Nucleus accumbens (tissue), 56 donors: Measurements from ENCODE around the gene LIMA1.
A peak's percentile ranks its signal among the peaks of the same experiment; 100 is the strongest.
"Not testable (repeated sequence)": the region's sequence is repeated elsewhere in the genome, so short reads cannot be mapped to it uniquely, and the experiment has no call there.

Experiments
- DNase-seq, 56 donors: peaks; one replicate each; lab custom pipeline; 2025; lab: John Stamatoyannopoulos, UW

The LIMA1 gene

DNA sequence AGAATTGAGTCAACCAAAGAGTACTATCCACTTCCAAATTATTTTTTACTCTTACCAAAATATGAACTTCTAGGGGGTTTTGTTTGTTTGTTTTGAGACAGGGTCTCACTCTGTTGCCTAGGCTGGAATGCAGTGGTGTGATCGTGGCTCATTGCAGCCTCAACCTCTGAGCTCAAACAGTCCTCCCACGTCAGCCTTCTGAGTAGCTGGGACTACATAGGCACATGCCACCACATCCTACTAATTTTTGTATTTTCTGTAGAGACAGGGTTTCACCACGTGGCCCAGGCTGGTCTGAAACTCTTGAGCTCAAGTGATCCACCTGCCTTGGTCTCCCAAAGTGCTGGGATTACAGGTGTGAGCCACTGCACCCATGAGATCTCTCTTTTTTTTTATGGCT lies 7.4 kb upstream of the LIMA1 start:
- DNase-seq, result not testable (repeated sequence)

DNA sequence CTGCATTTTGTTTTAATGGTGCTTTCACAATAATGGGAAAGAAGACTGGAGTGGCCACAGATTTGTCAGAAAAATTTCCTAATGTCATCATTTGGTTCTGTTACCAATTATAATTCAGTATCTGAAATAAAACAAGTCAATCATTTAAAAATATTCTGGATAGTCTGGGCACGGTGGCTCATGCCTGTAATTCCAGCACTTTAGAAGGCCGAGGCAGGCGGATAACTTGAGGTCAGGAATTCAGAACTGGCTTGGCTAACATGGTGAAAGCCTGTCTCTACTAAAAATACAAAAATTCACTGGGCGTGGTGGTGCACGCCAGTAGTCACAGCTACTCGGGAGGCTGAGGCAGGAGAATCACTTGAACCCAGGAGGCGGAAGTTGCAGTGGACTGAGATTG lies 4.0 kb upstream of the LIMA1 start:
- no peak for DNase-seq

DNA sequence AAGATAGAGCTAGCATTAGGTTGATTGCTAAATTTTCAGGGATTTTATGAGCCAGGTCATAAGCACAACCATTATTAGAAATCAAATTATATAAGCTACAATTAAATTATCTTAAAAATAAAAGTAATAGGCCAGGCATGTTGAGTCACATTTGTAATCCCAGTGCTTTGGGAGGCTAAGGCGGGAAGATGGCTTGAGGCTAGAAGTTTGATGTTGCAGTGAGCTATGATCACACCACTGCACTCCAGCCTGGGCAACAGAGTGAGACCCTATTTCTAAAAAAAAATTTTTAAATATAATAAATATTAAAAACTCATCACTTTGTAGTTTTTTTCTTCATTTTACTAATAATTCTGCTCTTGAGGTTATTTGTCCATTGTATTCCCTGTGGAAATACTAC lies 1.9 kb upstream of the LIMA1 start:
- DNase-seq, result no peak

DNA sequence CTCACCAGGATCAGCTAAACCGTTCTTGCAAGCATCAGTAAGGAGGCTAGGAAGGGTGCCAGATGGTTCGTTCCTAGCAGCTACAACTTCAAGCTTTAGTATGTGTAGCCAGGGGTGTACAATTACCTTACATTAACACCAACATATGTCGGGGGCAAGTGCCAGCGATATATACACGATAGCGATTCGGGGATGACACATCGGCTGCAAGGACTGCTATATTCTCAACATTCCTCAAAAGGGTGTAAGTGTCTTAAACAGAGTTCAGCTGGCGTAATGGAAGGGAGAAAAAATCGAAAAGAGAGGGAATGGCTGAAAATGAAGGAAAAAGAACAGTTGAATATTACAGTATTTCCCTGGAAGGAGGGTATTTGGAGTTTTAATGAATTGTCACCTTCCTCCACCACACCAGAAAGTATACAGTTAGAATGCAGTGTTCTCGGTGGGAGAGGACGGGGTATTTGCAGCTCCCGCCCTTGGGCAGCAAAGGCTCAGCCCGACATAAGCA lies 545 bp downstream of the LIMA1 start:
- DNase-seq, result peak in 3 of 56 donors; percentile 4 to 6 (median 5)

DNA sequence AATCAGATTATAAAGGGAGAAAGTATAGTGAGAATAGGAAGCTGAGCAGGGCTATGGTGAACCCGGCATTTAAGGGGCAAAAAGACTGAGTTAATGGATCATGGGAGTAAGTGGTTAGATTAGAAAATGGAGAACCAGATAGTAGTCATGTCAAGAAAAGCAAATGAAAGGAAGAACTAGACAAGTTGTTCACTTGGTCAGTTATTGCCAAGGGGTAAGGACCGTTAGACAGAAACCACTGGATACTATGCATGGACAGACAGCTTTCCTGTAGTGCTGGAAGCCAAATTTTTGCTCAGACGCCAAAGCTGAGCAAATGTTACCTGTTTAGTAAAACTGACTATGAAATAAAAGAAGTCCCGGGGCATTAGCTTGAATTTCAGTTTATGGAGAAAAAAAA lies 3.8 kb downstream of the LIMA1 start:
- DNase-seq, result no peak

DNA sequence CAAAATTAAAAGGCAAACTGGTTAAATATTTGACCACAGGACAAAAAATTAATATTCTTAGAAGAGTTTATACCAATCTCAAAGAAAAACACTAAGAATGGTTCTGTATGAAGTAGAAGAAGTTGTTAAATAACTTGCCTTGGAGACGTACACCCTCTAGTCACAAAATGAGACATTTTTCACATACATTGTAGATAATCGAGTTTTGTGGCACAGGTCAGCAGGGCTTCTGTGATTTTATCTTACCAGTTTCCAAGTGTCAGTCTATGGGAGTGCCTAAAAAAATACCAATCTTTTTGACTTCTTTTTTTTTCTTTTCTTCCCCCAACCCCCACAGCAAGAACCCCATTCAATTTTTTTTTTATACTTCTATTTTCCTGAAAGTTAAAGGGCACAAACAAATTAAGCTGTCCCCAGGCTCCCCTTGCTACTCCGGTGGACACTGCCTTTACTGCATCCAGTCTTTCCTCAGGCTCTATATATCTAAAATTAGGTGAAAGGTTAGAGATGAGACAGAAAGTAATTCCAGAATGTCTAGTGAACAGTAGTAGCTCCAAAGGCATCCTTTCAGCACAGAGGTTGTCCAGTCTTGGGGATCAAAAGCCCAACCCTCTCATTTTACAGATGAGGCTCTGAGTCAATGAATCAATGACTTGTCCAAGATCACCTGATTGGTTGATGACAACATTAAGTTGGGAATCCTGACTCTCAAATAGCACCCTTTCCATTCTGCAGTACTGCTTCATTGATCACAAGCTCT lies 6.2 kb downstream of the LIMA1 start:
- no peak for DNase-seq

DNA sequence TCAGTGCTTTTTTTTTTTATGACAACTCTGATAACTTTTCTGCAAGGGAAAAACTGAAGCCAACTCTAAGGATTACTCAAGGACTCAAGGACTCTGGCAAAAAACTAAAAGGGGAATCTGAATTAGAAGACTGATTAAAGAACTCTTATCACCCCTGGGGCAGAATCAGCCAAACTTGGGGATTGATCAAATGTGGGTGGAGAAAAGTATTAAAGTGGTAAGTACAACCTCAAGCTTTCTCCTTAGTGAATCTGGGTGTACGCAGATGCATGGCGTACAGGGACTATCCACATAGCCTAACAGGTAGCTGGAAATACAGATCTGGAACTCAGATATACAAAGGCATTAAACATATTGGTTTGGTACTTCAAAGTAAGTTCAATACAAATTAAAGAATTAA lies 7.3 kb downstream of the LIMA1 start:
- no peak for DNase-seq

DNA sequence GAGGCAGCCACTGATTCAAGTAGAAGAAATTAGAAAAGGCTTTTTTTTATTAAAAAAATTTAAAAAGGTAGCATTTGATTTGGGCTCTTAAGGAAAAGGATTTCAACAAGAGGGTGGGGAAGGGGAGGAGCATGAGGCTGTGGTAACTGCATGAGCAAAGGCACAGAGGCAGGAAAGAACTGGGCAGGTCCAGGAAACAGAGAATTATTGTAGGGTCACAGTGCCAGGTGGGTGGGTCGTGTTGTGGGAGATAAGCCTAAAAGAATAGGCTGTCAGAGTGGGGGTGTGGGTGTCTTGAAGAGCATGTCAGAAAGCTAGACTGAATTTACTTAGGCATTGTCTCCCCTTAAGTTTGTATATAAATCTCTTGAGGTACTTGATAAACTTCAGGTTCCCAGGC lies 7.8 kb downstream of the LIMA1 start:
- DNase-seq, result no peak

DNA sequence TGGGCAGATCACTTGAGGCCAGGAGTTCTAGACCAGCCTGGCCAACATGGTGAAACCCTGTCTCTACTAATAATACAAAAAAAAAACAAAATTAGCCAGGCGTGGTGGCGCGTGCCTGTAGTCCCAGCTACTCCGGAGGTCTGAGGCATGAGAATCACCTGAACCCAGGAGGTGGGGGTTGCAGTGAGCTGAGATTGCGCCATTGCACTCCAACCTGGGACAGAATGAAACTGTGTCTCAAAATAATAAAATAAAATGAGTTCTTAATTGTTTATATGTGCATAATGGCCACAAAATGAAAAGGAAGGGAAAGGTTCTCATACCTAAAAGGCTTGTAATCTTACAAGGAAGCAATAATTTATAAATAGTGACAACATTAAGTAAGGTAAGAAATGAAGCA lies 8.2 kb downstream of the LIMA1 start:
- DNase-seq, result not testable (repeated sequence)

DNA sequence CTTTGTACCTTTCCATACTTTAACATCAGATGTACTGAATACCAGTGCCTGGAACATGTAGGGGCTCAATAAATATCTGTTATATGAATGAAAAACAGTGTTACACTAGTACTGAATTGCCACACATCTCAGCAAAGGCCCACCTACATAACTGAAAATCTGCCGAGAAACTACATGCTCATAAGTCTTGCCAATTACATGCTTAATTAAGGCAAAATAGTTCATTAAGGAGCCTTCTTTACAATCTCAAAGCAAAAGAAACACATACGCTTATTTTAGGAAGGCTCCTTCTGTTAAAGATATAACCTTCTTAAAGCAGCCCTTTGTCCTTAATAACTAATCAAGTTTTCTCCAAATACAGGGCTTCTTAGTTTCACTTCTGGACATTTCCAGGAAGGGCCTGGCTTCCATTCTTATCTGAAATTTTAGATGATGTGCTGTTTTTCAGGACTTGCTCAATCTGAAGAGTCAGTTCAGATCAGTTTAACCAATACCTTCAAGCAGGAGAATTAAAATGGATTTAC lies 11.5 kb downstream of the LIMA1 start:
- no peak for DNase-seq

DNA sequence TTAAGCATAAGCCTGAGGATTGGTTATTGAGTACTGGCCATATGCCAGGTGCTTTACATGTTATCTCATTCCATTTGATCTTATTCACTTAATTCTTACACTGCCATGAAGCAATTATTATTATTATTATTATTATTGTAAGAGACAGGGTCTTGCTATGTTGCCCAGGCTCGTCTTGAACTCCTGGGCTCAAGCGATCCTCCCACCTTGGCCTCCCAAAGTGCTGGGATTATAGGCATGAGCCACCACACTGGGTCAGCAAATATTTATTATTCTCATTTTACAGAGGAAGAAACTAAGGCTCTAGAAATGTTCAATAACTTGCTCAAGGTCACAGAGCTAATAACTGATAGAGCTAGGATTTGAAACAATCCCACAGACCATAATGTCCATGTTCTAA lies 14.8 kb downstream of the LIMA1 start:
- no peak for DNase-seq

DNA sequence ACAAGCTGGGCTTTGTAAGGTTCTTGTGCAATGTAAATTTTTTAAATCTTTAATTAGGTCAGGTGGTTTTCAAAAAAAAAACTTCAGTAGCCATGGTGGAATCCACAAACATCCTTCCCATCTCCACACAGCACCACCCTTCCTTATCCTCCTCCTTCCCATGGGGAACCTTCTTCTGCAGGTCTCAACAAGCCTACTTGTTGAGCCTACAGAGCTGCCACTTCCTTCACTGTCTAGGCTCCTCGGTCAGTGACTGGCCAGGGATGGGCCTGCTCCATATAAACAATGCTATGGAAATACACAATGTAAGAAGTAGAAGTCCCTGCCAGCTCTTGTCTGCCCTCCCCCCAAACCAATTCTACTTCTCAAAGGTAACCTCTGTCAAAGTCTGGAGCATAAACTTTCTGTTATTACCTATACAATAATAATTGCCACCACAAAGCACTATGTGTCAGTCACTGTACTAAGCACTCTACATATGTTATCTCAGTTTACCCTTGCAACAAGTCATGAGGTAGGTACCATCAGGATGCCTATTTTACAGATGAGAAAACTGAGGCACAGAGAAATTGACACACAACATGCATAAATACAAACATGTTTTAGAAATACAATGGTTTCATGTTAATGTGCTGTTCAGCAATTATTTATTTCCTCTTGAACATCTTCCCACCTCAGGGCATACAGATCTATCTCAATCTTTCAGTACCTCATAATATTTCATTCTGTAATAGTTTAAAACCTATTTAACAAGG lies 17.4 kb downstream of the LIMA1 start:
- no peak for DNase-seq

DNA sequence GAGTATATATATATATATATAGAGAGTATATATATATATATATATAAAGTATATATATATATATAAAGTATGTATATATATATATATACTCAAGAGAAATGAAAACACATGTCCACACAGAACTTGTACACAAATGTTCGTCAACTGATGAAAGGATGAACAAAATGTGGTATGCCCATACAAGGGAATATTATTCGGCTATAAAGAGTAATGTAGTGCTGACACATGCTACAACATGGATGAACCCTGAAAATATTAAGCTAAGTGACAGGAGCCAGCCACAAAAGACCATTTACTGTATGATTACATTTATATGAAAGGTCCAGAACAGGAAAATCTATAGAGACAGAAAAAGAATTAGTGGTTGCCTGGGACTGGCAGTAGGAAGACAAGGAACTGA lies 19.5 kb downstream of the LIMA1 start:
- no peak for DNase-seq

DNA sequence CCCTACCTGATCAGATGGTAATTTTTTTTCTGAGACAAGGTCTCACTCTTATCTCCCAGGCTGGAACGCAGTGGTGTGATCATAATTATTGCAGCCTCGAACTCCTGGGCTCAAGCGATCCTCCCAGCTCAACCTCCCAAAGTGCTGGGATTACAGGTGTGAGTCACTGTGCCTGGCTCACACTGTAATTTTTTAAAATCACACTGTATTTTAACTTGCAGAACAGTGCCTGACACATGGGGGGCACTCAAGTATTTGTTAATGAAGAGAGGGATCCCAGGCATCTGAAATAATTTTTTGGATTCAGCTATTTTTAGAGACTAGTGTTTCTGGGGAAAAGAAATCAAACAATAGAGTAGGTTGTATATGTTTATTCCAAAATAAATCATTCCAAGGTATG lies 21.7 kb downstream of the LIMA1 start:
- no peak for DNase-seq

DNA sequence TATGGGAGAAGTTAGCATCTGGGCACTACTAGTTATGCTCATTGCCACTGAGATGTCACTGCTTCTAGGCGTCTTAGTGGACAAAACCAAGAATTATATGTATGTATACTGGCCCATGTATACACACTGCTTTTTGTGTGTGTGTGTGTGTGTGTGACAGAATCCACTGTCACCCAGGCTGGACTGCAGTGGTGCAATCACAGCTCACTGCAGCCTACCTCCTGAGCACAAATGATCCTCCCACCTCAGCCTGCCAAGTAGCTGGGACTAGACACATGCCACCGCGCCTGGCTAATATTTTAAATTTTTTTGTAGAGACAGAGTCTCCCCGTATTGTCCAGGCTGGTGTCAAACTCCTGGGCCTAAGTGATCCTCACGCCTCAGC lies 25.2 kb downstream of the LIMA1 start:
- no peak for DNase-seq

DNA sequence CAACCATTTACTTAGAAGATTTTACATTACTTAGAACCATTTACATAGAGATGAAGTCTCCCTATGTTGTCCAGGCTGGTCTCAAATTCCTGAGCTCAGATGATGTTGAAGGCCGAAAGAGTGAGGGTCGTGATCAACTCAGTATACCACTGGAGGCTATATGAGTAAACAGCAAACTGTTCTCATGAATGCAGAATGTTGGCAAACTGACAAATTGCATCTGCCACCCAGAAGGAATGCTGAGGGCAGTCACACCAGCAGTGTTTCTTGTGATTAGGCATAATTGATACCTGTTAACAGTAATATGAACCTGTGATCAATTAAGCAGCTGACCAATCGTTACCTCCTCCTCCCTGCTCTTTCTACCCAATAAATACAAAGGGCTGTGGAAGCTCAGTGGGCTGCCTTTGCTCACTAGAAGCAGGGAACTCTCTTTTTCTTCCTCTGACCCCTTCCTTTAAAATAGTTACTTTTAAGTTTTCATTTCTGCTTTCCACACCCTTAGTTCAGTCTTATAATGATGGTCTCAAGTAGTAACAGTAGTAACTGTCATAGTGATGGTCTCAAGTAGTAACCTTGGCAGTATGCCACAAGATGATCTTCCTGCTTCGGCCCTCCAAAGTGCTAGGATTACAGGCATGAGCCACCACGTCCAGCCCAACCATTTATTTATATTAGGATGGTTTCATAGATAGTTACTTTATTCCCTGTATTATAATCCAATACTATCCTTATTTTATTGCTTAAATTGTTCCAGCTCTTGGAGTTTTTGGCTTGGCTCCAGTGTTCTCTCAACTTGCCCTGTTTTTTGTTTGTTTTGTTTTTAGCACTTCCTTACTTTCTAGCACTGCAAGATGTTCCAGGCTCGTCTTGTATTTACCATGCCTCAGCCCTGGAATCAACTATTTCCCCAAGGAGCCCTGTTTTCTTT lies 25.8 kb downstream of the LIMA1 start:
- no peak for DNase-seq

DNA sequence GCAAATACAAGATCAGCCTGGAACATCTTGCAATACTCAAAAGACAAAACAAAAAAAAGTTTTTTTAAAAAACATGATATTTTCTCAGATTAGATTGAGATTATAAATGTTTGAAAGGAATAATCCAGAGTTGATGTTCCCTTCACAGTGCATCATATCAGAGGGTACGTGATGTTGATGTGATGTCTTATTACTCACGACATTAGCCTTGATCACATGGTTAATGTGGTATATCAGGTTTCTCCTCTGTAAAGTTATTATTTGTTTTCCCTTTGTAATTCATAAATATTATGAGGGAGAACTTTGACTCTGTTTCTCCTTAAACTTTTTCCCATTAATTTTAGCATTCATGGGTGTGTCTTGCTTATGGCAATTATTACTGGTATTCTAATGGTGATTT lies 26.6 kb downstream of the LIMA1 start:
- no peak for DNase-seq

DNA sequence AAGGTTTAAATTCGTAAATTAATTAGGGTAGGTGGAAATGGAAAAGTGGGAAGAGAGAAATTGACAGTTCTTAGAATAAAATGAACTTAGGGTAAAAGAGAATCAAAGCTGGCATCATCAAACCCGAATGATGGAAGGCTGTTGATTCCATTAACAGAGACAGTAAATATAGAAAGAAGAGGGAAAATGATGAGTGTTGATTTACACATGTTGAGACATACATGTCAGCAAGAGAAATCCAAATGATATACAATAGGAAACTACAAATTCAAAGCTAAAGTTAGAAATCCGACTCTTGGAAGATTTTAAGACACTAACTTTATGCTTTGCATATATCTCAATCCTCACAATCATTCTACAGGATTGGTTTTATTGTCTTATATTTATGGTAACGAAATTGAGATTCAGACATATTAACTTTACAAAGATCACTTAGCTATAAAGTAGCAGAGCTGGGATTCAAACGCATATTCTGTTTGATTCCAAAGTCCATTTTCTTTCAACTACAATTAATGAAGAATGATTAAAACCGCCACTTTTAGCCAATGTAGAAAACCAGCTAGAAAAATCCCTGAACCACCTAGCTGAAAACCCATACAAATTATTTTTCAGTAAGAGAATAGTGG lies 30.2 kb downstream of the LIMA1 start:
- no peak for DNase-seq

DNA sequence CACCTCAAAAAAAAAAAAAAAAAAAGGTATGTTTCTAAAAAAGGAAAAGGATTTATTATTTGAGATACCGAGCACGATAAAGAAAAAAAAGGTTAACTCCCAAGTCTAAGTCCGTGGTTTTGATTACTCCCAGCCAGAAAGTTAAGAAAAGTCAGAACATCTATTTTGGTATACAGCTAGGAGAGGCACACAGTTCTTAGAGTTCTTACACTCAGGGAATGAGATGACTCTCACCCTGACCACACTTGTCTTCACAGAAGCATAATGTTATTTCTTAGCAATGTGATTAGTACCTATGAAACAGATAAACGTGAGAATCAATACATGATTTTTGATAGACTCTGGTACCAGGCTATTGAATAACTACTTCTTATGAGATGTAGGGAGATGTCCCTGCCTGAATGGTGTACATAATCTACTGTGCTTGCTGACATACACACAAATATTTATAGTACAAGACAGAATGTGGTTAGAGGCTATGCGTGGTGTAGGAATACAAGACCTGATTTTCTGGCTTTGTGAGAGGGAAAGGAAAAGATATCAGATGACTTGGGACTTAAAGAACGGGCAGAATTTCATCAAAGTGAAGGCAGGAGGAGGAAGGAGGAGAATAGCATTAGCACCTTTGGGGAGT lies 31.6 kb downstream of the LIMA1 start:
- no peak for DNase-seq
